Measurements from ENCODE around the gene LYRM2. TPM values are rescaled to one million over a fixed set of nuclear protein-coding genes. Genes with fewer than 3 reads are reported as not detected.

Gene LYRM2
- total and polyA plus RNA-seq, 2 experiments from 2014 or later, result 38.5 to 66.3 TPM

DNA sequence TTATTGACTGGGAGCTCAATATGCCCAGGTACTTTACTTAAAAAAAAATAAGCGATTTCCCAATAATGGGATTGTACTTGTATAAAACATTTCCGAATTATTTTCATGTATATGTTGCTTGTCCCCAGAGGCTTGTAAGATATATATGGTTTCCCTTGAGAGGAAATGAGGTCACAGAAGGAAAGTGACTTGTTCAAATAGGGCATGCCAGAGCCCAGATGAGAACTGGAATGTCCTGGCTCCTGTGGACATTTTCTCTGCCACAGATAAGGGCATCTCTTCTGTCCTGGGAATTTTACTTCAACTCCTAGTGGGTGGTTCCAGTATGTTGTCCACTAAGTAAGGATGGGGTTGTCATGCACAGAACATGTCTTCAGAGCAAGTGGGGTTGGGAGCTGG lies 63.0 kb downstream of the LYRM2 start:
- H2AFZ ChIP-seq, result no peak overlapping the region
- no peaks in the 10 kb centered on the region for H3K9me2 ChIP-seq (replicated peaks; ENCODE audit: insufficient read depth)

DNA sequence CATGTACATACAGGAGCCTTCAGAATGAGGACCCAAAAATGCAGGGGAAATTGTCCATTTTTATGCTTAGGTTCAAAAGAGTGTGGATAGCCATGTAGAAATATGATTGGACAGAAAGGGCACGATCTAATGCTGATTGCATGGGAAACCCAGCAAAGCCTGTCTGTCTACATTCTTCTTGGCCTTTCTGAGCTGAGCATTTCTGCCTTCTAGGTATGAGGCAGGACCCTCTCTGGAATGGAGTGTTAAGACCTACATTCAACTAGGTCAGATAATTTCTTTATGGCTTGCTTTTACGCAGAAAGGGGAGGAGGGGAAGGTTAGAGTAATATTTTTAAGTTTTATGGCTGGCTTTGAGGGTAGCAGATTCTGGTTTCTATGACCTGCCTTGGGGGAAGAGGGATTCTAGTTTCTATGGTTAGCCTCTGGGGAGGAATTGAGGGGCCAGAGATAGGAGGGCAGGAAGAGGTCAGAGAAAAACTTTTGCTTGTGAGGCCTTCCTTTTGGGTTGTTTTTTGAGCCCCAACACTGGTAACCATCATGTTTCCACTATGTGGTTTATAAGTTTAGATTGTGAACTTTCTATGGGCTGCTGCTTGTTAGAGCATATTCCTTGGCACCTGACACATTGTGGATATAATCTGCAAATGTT lies 63.5 kb downstream of the LYRM2 start:
- Histone ChIP-seq H3K9me2 (replicated peaks; ENCODE audit: insufficient read depth) (no peaks in the 10 kb centered on the region), H3K36me3 (replicated peaks; ENCODE audit: insufficient read depth, low read depth) (no peaks in the 10 kb centered on the region), H2AFZ (no peak overlapping the region), H3K27me3 (no peaks in the 10 kb centered on the region), H3K4me3 (no peak overlapping the region), H3K4me1 (ENCODE audit: insufficient read depth) (peaks cover 8% of the 10 kb centered on the region), H4K20me1 (ENCODE audit: insufficient read depth, poor library complexity, severe bottlenecking) (no peaks in the 10 kb centered on the region), H3K79me2 (no peaks in the 10 kb centered on the region), H3K27ac (peak overlapping the region; percentile 50), H3K9me3 (ENCODE audit: low read depth) (no peaks in the 10 kb centered on the region), H3K4me2 (peak overlapping the region; percentile 11)
- 36% methylated on average over 2 of the region's 2 CpGs for WGBS (ENCODE audit: low lambda C conversion rate, missing lambda C conversion rate)
- TF ChIP-seq EZH2 (IDR thresholded peaks at IDR 0.05; ENCODE audit: borderline replicate concordance) (no peak), EZH2phosphoT487 (IDR thresholded peaks at IDR 0.05; ENCODE audit: low read depth, severe bottlenecking, unreplicated experiment) (no peak)
- TF ChIP-seq, protein P1, sequence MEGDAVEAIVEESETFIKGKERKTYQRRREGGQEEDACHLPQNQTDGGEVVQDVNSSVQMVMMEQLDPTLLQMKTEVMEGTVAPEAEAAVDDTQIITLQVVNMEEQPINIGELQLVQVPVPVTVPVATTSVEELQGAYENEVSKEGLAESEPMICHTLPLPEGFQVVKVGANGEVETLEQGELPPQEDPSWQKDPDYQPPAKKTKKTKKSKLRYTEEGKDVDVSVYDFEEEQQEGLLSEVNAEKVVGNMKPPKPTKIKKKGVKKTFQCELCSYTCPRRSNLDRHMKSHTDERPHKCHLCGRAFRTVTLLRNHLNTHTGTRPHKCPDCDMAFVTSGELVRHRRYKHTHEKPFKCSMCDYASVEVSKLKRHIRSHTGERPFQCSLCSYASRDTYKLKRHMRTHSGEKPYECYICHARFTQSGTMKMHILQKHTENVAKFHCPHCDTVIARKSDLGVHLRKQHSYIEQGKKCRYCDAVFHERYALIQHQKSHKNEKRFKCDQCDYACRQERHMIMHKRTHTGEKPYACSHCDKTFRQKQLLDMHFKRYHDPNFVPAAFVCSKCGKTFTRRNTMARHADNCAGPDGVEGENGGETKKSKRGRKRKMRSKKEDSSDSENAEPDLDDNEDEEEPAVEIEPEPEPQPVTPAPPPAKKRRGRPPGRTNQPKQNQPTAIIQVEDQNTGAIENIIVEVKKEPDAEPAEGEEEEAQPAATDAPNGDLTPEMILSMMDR (IDR thresholded peaks at IDR 0.05; ENCODE audit: poor library complexity), result no peak
- peak; percentile 26 for DNase-seq (ENCODE audit: low spot score)

More for the DNA sequence above, 63.0 kb downstream of the LYRM2 start:
- no peaks in the 10 kb centered on the region for H3K9me3 ChIP-seq (ENCODE audit: low read depth)
- H3K4me1 ChIP-seq (ENCODE audit: insufficient read depth), result peaks cover 8% of the 10 kb centered on the region
- no peak for DNase-seq (ENCODE audit: low spot score)
- H4K20me1 ChIP-seq (ENCODE audit: insufficient read depth, poor library complexity, severe bottlenecking), result no peaks in the 10 kb centered on the region
- H3K27ac ChIP-seq, result peak overlapping the region; percentile 42
- 90% methylated on average over 2 of the region's 2 CpGs for WGBS (ENCODE audit: low lambda C conversion rate, missing lambda C conversion rate)
- no peak overlapping the region for H3K4me2 ChIP-seq
- H3K4me3 ChIP-seq, result no peak overlapping the region
- TF ChIP-seq EZH2 (IDR thresholded peaks at IDR 0.05; ENCODE audit: borderline replicate concordance) (no peak), EZH2phosphoT487 (IDR thresholded peaks at IDR 0.05; ENCODE audit: low read depth, severe bottlenecking, unreplicated experiment) (no peak)
- TF ChIP-seq, protein P1 (IDR thresholded peaks at IDR 0.05; ENCODE audit: poor library complexity), result no peak
- H3K36me3 ChIP-seq (replicated peaks; ENCODE audit: insufficient read depth, low read depth), result no peaks in the 10 kb centered on the region
- no peaks in the 10 kb centered on the region for H3K79me2 ChIP-seq
- no peaks in the 10 kb centered on the region for H3K27me3 ChIP-seq

DNA sequence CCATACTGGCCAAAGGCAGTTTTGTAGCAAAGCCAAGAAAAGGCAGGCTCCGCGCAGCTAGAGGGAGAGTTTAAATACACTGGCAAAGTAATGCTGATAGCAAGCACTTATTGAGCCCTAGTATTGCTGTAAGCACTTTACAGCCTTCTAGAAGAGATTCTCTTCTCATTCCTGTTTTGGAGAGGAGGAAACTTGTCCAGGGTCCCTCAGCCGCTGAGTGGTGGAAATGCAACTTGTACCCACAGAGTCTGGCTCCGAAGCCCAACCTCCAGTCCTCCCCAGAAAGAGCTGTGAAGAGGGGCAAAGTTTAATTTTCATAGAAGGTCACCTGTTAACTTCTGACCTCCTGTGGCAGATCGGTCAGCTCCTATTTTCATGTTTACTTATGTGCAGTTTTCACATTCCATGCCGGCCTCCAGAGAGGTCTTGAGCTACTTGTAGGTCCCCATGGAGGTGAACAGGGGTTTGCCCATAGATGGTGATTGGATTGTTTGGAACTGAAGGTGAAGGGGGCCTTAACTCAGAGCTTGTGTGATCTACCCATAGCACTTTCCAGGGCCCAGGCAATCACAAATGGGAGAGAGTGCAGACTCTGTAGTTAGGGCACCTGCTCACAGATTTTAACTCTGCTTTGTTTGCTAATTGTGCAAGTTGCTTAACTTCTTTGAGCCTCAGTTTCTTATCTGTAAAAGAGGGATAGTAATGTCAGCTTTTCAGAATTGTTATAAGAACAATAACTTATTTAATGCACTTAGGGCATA lies 70.7 kb downstream of the LYRM2 start:
- H2AFZ ChIP-seq, result no peak overlapping the region
- peak overlapping the region; percentile 62 for H3K4me2 ChIP-seq

More for the DNA sequence above, 70.7 kb downstream of the LYRM2 start:
- Histone ChIP-seq H3K27ac (peak overlapping the region; percentile 35), H4K20me1 (ENCODE audit: insufficient read depth, poor library complexity, severe bottlenecking) (no peaks in the 10 kb centered on the region), H3K9me2 (replicated peaks; ENCODE audit: insufficient read depth) (no peaks in the 10 kb centered on the region), H3K9me3 (ENCODE audit: low read depth) (no peaks in the 10 kb centered on the region), H3K36me3 (replicated peaks; ENCODE audit: insufficient read depth, low read depth) (no peaks in the 10 kb centered on the region), H3K27me3 (no peaks in the 10 kb centered on the region), H3K79me2 (no peaks in the 10 kb centered on the region), H3K4me1 (ENCODE audit: insufficient read depth) (peaks cover 10% of the 10 kb centered on the region), H3K4me3 (no peak overlapping the region)
- WGBS (ENCODE audit: low lambda C conversion rate, missing lambda C conversion rate), result 76% methylated on average over 6 of the region's 6 CpGs
- TF ChIP-seq, protein P1 (IDR thresholded peaks at IDR 0.05; ENCODE audit: poor library complexity), result no peak
- TF ChIP-seq EZH2 (IDR thresholded peaks at IDR 0.05; ENCODE audit: borderline replicate concordance) (no peak), EZH2phosphoT487 (IDR thresholded peaks at IDR 0.05; ENCODE audit: low read depth, severe bottlenecking, unreplicated experiment) (no peak)
- DNase-seq (ENCODE audit: low spot score), result no peak

All from hepatocyte (in vitro differentiated cells).